ENCODE measurements around the gene OR4X1.
"Not testable (repeated sequence)": the region's sequence is repeated elsewhere in the genome, so short reads cannot be mapped to it uniquely, and the experiment has no call there.

OR4X1 gene, protein sequence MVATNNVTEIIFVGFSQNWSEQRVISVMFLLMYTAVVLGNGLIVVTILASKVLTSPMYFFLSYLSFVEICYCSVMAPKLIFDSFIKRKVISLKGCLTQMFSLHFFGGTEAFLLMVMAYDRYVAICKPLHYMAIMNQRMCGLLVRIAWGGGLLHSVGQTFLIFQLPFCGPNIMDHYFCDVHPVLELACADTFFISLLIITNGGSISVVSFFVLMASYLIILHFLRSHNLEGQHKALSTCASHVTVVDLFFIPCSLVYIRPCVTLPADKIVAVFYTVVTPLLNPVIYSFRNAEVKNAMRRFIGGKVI

DNA sequence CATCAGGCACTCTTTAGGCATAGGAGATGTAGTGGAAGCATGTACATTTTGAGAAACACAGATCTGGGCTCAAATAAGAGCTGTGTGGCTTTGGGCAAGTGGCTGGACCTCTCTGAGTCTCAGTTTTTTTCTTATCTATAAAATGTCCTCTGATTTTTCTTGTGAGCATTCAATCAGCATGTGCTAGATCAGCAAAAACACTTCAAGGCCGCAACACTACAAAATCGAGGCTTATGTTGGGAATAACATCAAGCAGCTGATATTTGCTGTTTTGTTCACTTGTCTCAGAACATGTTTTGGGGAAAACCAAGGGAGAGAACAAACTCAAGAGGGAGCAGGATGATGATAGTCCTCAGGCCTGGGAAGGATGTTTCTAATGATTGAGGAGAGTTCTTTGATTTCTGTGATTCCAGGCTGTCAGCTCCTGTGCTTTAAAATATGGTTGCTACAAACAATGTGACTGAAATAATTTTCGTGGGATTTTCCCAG is at the start of gene OR4X1:
Gene OR4X1 (plus strand): TSS at position 439 of the 489 bp plus-strand sequence. CDS start 0 bp downstream, at position 439.
- no peak for DNase-seq

DNA sequence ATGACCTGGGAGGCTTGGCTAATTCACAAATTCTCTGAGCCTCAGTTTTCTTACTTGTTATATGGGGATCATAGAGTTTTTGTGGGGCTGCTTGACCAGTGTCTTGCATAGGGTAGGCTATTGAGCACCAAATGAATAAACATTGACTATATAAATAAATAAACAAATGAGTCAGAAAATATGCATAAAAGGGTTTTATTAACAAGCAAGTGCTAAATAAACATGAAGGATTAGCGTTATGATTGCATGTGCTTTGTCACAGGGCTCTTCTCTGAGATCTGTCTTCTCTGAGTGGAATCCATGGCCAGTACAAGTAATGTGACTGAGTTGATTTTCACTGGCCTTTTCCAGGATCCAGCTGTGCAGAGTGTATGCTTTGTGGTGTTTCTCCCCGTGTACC is 47.2 kb upstream of the OR4X1 start, which contains the start of gene OR4B1:
Gene OR4B1 (plus strand): TSS at position 301 of the 400 bp plus-strand sequence. CDS start 0 bp downstream, at position 301.
- DNase-seq: no peak

DNA sequence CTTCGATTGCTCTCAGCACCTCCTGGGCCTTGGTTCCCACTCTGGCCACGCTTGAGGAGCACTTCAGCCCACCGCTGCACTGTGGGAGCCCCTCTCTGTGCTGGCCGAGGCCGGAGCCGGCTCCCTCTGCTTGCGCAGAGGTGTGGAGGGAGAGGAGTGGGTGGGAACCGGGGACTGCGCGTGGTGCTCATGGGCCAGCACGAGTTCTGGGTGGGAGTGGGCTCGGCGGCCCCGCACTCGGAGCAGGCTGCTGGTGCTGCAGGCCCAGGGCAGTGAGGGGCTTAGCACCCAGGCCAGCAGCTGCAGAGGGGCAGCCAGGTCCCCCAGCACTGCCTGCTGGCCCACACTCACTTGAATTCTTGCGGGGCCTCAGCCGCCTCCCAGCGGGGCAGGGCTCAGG is 34.9 kb upstream of the OR4X1 start:
- no peak for DNase-seq

DNA sequence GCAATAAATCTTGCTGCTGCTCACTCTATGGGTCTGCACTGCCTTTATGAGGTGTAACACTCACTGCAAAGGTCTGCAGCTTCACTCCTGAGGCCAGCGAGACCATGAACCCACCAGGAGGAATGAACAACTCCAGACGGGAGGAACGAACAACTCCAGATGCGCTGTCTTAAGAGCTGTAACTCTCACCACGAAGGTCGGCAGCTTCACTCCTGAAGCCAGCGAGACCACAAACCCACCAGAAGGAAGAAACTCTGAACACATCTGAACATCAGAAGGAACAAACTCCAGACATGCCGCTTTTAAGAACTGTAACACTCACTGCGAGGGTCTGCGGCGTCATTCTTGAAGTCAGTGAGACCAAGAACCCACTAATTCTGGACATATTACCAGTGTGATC is 33.6 kb upstream of the OR4X1 start:
- DNase-seq: not testable (repeated sequence)

DNA sequence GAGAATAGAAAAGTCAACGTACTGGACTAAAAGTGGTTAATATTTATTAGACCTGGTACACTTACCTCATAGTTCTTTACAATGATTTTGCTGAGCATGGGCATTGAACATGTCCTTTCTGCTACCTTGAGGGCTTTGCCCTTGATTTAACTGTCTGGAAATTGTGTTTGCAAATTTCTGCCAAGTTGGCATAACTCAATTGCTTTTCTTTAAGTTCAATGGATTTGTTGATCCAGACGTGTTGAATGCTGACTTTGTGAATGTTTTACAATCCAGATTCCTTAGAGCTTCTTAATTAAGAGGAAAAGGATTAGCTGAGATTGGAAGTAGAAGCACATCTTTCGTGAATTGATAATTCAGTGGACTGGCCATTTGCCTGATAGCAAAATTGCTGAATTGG is 25.9 kb upstream of the OR4X1 start:
- no peak for DNase-seq

DNA sequence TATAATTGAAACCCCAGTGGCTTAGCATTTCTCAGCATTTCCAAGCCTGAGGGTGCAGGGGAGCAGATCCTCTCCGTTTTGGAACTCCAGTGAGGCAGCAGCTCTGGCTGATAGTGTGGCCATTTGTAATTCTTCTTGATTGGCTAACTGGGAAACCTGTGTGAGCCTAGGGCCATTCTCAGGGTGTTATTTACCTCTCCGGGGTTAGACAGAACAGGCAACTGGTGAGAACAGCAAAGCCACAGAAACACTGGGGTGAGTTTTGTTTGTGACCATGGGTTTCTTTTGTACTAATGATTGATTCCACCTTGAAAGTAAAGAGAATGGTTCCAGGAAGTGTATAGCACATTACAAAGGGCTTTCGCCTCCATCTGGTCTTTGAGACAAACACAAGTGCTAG is 21.2 kb upstream of the OR4X1 start:
- DNase-seq: no peak

DNA sequence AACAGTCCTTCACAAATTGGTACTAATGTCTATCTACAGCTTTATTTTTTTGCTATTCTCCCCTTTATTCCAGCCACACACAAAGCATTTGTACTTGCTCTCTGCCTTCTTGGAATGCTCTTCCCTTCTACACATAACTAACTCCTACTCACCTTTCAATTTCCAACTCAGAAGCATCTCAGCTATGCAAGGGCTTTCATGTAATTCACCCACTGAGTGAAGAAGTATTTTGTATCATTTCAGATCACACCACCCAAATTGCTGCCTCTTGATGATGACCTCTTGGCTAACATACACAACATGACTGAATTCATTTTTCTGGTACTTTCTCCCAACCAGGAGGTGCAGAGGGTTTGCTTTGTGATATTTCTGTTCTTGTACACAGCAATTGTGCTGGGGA is 18.9 kb upstream of the OR4X1 start, which contains the start of gene OR4X2:
Gene OR4X2 (plus strand): TSS at position 301 of the 400 bp plus-strand sequence. CDS start 0 bp downstream, at position 301.
- no peak for DNase-seq

DNA sequence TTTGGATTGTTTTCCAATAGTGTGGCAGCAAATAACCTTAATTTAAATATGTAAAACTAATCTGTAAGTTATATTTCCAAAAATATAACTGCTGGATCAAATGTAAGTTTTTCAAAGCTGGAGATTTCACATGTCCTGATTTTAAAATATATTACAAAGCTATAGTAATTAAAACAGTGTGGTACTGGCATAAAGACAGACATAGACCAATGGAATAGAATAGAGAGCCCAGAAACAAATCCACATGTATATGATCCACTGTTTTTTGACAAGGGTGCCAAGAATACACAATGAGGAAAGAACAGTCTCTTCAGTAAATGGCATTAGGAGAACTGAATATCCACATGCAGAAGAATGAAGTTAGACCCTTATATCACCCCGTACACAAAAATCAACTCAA is 14.8 kb upstream of the OR4X1 start:
- no peak for DNase-seq

DNA sequence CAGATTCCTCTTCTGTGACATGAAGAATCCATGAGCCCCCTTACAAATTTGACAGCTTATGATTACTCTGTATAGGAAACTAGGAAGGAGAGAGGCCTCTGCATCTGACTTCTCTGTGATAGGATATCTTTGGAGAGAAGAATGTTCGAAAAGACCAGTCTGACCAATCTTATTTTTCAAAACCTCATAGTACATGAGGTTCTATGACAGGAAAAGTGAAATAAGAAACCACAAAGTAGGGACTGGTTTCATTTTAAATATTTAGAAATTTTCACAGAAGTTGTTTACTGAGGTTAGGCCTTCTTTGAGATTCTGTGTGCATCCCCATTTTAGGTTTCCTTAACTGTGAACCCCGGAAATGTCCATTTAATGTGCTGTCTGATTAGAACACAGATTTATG is 2.1 kb upstream of the OR4X1 start:
- DNase-seq: no peak

DNA sequence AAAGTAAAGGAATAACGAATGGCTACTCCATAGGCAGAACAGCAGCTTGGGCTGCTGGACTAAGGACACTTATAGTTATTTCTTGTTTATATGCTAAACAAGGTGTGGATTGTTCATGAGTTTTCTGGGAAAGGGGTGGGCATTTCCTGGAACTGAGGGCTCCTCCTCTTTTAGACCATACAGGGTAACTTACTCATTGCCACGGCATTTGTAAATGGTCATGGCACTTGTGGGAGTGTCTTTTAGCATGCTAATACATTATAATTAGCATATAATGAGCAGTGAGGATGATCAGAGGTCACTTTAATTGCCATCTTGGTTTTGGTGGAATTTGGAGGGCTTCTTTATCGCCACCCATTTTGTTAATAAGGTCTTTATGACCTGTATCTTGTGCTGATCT is 7.0 kb downstream of the OR4X1 start:
- DNase-seq: no peak

DNA sequence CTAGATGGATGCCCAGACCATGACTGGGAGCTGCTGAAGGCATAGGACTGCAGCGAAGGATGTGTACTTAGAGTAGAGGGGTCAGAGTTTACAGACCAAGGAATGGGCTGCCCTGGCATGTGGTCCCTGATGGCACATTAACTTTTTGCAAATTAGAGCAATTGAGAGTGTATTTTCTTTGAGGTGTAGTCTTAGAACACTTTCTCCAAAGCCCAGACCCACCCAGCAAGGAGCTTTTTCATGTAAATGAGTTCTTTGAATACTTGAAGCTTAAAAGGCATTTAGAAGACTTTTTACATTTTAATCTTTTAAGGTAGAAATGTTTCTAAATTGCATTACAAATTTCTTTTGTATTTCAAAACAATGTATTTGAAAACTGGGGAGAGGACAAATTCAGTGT is 8.9 kb downstream of the OR4X1 start:
- DNase-seq: no peak

DNA sequence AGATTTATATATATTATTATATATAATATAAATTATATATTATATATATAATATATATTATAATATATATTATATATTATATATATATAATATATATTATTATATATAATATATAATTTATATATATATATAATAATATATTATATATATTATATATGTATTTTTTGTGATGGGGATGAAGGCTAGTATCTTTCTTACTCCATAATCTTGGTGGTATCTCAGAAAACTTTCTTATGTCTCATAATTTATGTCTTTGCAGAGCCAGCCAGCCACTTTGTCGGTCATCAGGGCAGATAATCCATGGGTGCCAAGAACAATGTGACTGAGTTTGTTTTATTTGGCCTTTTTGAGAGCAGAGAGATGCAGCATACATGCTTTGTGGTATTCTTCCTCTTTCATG is 42.3 kb downstream of the OR4X1 start, which contains the start of gene OR4S1:
Gene OR4S1 (plus strand): TSS at position 301 of the 400 bp plus-strand sequence. CDS start 0 bp downstream, at position 301.
- no peak for DNase-seq

DNA sequence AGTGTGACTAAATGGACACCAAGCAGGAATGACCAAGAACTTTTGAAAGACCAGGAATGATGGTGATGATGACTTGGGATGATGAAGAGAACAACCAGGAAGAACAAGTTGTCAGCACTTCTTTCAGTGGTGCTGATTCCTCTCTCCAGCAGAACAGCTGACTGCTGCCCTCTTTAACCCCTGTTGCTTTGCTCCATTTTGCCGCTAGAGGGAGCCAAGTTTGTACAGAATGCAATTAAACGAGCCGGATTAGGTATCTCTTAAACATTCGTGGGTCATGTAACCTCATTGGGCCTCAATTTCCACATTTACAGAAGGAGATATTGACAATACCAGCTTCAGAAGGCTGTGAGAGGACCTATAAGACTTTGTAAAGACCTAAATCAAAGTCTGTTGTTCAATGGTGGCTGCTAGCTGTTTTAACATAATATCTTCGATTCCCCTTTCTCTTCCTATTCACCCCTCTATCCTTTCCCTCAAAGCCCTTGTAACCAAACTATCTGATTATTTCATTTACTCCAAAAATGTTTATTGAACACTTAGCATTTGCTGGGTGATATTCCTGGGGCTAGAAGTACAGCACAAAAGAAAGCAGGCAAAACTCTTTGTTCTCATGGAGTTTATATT is 44.2 kb downstream of the OR4X1 start:
- peak; percentile 79 for DNase-seq

DNA sequence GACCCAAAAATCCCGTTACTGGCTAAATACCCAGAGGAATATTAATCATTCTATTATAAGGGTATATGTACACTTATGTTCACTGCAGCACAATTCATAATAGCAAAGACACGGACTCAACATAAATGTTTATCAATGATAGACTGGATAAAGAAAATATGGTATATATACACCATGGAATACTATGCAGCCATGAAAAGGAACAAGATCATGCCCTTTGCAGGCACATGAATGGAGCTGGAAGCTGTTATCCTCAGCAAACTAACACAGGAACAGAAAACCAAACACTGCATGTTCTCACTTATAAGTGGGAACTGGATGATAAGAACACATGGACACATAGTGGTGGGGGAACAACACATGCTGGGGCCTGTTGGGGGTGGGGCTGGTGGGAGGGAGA is 49.9 kb downstream of the OR4X1 start:
- DNase-seq: not testable (repeated sequence)

All from hematopoietic multipotent progenitor cell treated with erythropoietin and hydrocortisone succinate and interleukin-3 and kit ligand, for 4 days (in vitro differentiated cells).